HepG2 (cell line): ENCODE measurements around the gene IGFLR1. TPM values are rescaled to one million over a fixed set of nuclear protein-coding genes. Genes with fewer than 3 reads are reported as not detected.
A peak's percentile ranks its signal among the peaks of the same experiment; 100 is the strongest.

ENCODE experiments used
- ATAD3A ChIP-seq: sonication (generic); formaldehyde crosslinking; IDR thresholded peaks from 2 replicates; pipeline ENCODE4 v1.4.0; 2020; ENCODE audit warnings: missing genetic modification reagents
- EHMT2 ChIP-seq: fragments of 200-600 bp; sonication (generic); IDR thresholded peaks from 2 replicates; pipeline ENCODE4 v1.7.0; 2017; ENCODE audit warnings: antibody characterized with exemption, low read depth, low read length, borderline replicate concordance
- FOXJ3 ChIP-seq: sonication (generic); formaldehyde crosslinking; IDR thresholded peaks from 2 replicates; pipeline ENCODE4 v1.4.0; 2020; ENCODE audit warnings: missing genetic modification reagents, mild to moderate bottlenecking, borderline replicate concordance
- HMGXB3 ChIP-seq: sonication (generic); formaldehyde crosslinking; IDR thresholded peaks from 2 replicates; pipeline ENCODE4 v1.4.0; 2020; ENCODE audit warnings: missing genetic modification reagents, borderline replicate concordance
- HMGXB4 ChIP-seq, 2 experiments: sonication (generic) in 1 of 2; formaldehyde crosslinking in 1 of 2; IDR thresholded peaks; 2 replicates each; pipeline versions ENCODE4 v1.4.0 to v1.6.1; 2018 to 2020; ENCODE audit warnings: missing genetic modification reagents in 2 of 2, borderline replicate concordance in 1 of 2, low read depth in 1 of 2, mild to moderate bottlenecking in 1 of 2, missing biosample characterization in 1 of 2
- IKZF5 ChIP-seq: IDR thresholded peaks from 2 replicates; pipeline ENCODE4 v1.6.1; 2018; ENCODE audit warnings: missing genetic modification reagents, mild to moderate bottlenecking, missing compliant biosample characterization
- ISL2 ChIP-seq: sonication (generic); formaldehyde crosslinking; IDR thresholded peaks from 2 replicates; pipeline ENCODE4 v1.5.0; 2020; ENCODE audit warnings: missing genetic modification reagents
- MNT ChIP-seq: fragments of 450-650 bp; IDR thresholded peaks from 2 replicates; pipeline ENCODE4 v1.6.1; 2016
- MZF1 ChIP-seq: sonication (generic); formaldehyde crosslinking; IDR thresholded peaks from 2 replicates; pipeline ENCODE4 v1.8.1; 2023; ENCODE audit warnings: mild to moderate bottlenecking, missing genetic modification reagents, borderline replicate concordance
- SIN3A ChIP-seq: IDR thresholded peaks from 2 replicates; pipeline ENCODE4 v1.6.1; 2011; ENCODE audit warnings: low read depth, mild to moderate bottlenecking, control low read depth, low read length, borderline replicate concordance
- SIX4 ChIP-seq: sonication (generic); formaldehyde crosslinking; IDR thresholded peaks from 2 replicates; pipeline ENCODE4 v1.4.0; 2020; ENCODE audit warnings: missing genetic modification reagents
- SMC3 ChIP-seq: IDR thresholded peaks from 2 replicates; pipeline ENCODE4 v1.6.1; 2011; ENCODE audit warnings: low read length, improper control_type of control experiment
- SOX5 ChIP-seq: IDR thresholded peaks from 2 replicates; pipeline ENCODE4 v1.6.1; 2016; ENCODE audit warnings: borderline replicate concordance
- SSRP1 ChIP-seq: IDR thresholded peaks from 2 replicates; pipeline ENCODE4 v1.6.1; 2016; ENCODE audit warnings: control low read depth
- ZBTB3 ChIP-seq: sonication (generic); formaldehyde crosslinking; IDR thresholded peaks from 2 replicates; pipeline ENCODE4 v1.4.0; 2020; ENCODE audit warnings: low read depth, mild to moderate bottlenecking, moderate library complexity, missing genetic modification reagents, borderline replicate concordance
- ZNF124 ChIP-seq: sonication (generic); formaldehyde crosslinking; IDR thresholded peaks from 2 replicates; pipeline ENCODE4 v1.4.0; 2020; ENCODE audit warnings: missing genetic modification reagents
- ZNF224 ChIP-seq: sonication (generic); formaldehyde crosslinking; IDR thresholded peaks from 2 replicates; pipeline ENCODE4 v1.5.0; 2020; ENCODE audit warnings: mild to moderate bottlenecking, missing genetic modification reagents
- ZNF547 ChIP-seq: sonication (generic); formaldehyde crosslinking; IDR thresholded peaks from 2 replicates; pipeline ENCODE4 v1.5.1; 2020; ENCODE audit warnings: mild to moderate bottlenecking, missing genetic modification reagents
- ZNF572 ChIP-seq: sonication (generic); formaldehyde crosslinking; IDR thresholded peaks from 2 replicates; pipeline ENCODE4 v1.5.1; 2020; ENCODE audit warnings: mild to moderate bottlenecking, missing genetic modification reagents
- ZNF615 ChIP-seq: sonication (generic); formaldehyde crosslinking; IDR thresholded peaks from 2 replicates; pipeline ENCODE4 v1.5.0; 2020; ENCODE audit warnings: mild to moderate bottlenecking, missing genetic modification reagents, borderline replicate concordance
- polyA plus RNA-seq, 8 experiments: library from polyadenylated mRNA; depleted of rRNA in 3 of 8; stranded (reverse) in 7 of 8; unstranded in 1 of 8; fragments of >200 nt; fragmentation: Illumina TruSeq in 4 of 8; extraction: Trizol in 4 of 8; gene quantifications; 2 replicates each; pipeline versions ENCODE4 v1.2.1 to v1.2.3, GENCODE V29; 2011 to 2016; ENCODE audit warnings: low read depth in 4 of 8, missing spikeins in 1 of 8, mixed read lengths in 1 of 8; ENCODE audit not compliant: insufficient read depth in 1 of 8
- total RNA-seq, 5 experiments: library from RNA; depleted of rRNA; stranded (reverse); fragments of >200 nt; fragmentation: Illumina TruSeq; extraction: Trizol; gene quantifications; 2 replicates each; pipeline ENCODE4 v1.2.3, GENCODE V29; 2016; ENCODE audit warnings: low read depth in 1 of 5

IGFLR1 gene
- total and polyA plus RNA-seq, 2 of the 13 experiments (the other 11 are each of a cell fraction or from before 2014, with no cell fraction given), result 5.4 to 8.9 TPM

GRCh38 chr19:35748106-35749020 is 6.1 kb upstream of the IGFLR1 start, which contains the start of gene LIN37 (continued):
- TF ChIP-seq HMGXB3 (CRISPR knock-in tag), result peak; percentile 31; the same call in 1 of the 2 replicates
- peak; percentile 56 for TF ChIP-seq ISL2 (CRISPR knock-in tag)
- no peak for TF ChIP-seq SIX4 (CRISPR knock-in tag)
- TF ChIP-seq ZNF547 (CRISPR knock-in tag), result peak; percentile 42; the same call in 1 of the 2 replicates
- 0 out of 2 replicates have a peak, but pooled peaks have one; percentile 57 for TF ChIP-seq ZNF224 (CRISPR knock-in tag)
- no peak for TF ChIP-seq ATAD3A (CRISPR knock-in tag)
- TF ChIP-seq HMGXB4 (CRISPR knock-in tag; IDR thresholded peaks at IDR 0.05; ENCODE audit: borderline replicate concordance in 1 of 2, low read depth in 1 of 2), result peak; percentile 40 to 52; a peak in 2 of 4 replicates
- TF ChIP-seq ZNF615 (CRISPR knock-in tag), result no peak
- TF ChIP-seq ZBTB3 (CRISPR knock-in tag), result no peak
- TF ChIP-seq EHMT2, result no peak
- TF ChIP-seq SOX5, result 0 out of 2 replicates have a peak, but pooled peaks have one; percentile 7
- TF ChIP-seq FOXJ3 (CRISPR knock-in tag), result peak; percentile 79
- TF ChIP-seq SIN3A, result peak; percentile 87
- TF ChIP-seq SMC3, result no peak
- no peak for TF ChIP-seq ZNF124 (CRISPR knock-in tag)
- no peak for TF ChIP-seq MZF1 (CRISPR knock-in tag)
- TF ChIP-seq MNT, result peak; percentile 53; the same call in 1 of the 2 replicates
- no peak for TF ChIP-seq IKZF5 (CRISPR knock-in tag)
- no peak for TF ChIP-seq ZNF572 (CRISPR knock-in tag)
- no peak for TF ChIP-seq SSRP1 (CRISPR knock-in tag)
